ENCODE data around the gene ONECUT3.

ONECUT3 gene

DNA sequence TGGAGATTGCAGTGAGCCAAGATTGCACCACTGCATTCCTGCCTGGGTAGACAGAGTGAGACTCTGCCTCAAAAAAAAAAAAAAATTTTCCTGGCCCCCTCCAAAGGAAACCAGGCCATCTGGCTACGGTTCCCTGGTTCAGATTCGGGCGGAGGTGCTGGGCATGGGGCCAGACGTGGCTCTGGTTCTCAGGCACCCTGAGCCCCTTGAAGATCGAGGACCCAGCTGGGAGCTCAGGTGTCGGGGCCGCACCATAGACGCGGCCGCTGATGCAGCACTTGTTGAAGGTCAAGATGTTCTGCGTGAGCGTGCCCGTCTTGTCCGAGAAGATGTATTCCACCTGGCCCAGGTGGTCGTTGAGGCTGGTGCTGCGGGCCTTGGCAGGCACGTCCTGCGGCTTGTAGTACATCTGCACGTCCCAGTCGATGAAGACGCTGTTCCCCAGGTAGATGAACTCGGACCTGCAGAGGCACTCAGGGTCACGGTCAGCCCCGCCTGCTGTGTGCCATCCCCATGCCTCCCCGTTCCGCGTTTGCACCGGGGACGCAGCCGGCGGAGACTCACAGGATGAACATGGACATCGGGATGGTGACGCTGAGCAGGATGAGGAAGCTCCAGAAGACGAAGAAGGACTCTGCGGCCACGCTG is 46.5 kb downstream of the ONECUT3 start:
- DNase-seq = no peak

DNA sequence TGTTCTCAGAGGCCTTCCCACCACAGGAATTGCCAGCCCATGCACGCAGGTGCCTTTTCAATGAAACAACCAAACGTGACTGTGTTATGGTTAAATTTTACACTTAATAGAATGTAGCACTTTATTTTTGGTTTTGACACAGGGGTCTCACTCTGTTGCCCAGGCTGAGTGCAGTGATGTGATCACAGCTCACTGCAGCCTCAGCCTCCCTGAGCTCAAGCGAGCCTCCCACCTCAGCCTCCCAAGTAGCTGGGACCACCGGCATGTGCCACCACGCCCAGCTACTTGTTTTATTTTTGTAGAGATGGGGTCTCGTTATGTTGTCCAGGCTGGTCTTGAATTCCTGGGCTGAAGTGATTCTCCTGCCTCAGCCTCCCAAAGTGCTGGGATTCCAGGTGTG is 51.6 kb downstream of the ONECUT3 start:
- DNase-seq = no peak

DNA sequence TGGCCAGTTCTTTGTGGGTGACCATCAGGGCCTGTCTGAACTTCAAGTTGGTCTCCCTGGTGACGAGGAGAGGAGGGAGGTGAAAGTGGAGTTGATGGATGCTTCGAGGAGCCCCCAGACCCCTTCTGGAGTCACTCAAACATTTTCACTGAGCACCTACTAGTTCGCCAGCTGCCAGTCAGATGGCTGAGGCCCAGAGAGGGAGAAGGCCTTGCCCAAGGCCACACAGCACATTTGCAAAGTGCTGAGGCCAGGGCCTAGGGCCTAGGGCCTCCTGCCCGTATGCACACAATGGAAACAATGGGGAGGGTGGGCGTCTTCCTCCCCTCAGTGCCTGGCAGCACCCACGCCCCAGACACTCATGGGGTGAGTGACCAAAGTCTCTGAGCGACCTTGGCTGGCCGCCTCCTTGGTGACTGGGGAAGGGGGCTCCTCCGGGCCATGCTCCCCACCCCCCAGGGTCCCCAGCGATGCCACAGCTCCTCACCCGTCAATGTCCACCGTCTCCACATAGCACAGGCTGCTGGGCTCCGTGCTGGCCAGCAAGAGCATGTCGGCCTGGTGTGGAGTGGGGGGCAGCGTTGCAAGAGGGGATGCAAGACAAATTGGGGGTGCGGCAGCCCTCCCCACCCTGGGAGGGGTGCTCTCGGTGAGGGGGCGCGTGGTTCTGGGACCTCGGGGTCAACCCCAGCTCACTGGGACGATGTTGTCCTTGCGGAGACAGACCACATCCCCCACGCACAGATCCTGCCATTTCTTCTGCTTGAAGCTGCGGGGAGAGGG is 52.3 kb downstream of the ONECUT3 start:
- no peak for DNase-seq

DNA sequence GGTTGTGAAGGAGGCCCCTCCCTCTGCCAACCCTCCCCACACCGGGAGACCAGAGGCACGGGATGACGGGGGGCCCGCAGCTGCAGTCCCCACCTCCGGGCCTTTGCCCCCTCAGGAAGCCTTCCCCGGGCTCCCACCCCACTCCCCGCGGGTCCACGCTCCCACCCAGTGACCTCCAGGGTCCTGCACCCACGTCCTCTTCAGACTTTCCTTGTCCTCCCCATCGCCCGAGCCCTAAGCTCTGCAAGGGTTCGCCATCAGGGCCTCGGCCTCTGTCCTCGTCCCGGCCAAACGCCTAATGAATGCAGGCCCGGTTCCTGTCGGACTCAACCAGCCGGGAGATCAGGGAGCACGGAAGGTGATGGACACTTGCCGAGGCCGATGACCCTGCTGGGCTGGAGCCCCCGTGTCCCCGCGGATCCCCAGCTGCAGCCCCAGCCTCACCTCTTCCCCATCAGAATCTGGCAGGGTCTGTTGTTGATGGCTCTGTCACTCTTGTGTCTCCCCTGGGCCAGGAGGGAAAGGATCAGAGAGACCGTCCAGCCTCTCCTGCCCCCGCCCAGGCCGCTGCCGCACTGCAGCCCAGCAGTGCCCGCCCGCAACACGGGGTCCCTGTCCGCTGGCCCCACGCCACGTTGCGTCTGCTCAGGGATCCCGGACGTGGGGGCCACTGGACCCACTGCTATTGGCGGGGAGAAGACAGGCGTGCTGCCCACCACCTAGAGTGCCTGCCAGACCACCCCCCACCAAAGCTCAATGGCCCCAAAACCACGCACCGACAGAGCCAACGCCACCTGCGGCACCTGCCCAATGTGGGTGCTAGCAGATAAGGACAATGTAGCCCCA is 53.1 kb downstream of the ONECUT3 start:
- no peak for DNase-seq

DNA sequence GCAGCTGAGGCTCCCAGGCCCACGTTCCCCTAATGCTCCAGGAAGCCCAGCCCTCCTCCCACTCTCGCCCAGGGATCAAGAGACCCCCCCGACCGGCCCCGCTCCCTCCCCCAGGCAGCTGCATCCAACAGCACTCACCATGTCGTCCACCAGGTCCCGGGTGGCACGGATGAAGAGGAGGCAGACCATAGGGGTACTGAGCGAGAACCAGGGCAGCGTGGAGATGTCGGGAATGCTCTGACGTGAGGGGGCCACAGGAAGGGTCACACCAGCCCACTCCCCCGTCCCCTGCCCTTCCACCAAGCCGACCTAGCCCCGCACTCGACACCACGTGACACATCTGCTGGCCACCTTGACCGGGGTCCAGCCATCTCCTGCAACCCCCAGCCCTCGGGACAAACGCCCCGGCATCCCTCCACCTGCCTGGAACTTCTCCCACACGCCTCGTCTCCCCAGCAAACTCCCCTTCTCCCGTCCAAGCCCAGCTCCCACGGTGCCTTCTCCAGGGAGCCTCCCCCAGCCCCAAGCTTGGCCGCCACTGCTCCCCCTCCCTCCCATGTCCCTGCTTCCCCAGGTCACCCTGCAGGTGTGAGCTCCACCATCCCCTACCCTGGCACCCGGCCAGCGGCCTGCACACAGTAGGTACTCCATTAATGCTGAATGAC is 53.9 kb downstream of the ONECUT3 start:
- no peak for DNase-seq

DNA sequence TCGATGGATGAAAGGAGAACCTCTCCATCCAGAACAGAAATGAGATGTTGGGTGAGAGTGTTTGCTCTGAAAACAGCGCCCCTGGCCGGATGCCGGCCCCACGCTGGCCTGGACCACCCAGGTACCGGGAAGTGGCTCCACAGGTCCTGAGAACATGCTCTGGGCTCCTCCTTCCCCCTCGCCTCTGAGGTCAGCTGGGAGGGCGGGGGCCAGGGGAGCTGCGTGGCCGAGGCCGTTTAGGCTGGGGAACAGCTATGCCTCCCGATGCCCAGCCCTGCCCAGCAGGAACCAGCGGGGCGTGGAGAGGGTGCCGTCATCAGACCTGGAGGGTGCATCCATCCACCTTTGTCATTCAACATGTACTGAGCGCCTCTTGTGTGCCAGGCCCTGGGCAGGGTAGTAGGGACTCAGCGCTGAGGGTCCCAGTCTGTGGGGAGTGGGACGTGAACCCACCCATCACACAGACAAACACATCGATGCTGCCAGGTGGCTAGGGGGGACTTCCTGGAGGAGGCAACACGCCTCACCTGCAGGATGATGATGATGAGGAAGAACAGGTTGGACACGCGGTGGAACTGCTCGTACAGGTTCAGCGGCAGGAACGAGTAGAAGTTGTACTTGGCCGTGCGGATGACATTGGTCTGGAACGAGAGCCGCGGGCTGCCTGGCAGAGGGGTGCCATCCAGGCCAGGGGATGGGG is 54.5 kb downstream of the ONECUT3 start:
- DNase-seq = no peak

DNA sequence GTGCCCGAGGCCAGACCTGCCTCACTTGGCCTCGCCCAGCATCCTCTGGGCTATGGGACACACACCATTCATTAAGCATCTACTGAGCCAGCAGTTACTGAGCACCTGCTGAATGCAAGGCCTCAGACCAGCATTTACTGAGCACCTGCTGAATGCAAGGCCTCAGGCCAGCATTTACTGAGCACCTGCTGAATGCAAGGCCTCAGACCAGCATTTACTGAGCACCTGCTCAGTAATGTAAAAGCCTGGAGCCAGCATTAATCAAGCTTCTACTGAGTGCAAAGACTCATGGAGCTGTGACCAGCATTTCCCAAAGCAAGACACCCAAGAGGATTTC is 55.1 kb downstream of the ONECUT3 start:
- DNase-seq = no peak

DNA sequence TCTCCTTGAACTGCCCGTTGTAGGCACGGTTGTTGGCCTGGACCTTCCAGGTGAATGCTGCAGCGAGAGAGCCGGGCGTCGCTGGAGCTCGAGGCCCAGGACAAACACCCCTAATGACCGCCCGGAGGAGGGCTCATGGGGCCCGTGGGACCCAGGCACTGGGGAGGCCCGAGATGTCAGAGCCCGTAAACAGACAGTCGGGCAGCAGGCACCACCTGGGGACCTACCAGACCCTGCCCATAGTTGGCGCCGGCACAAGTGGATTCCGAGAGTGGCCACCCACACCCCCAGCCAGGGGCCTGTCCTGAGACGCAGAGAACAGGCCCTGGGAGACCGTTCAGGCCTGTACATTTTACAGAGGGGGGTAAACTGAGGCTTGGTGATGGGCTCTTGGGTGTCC is 56.4 kb downstream of the ONECUT3 start:
- DNase-seq = no peak

DNA sequence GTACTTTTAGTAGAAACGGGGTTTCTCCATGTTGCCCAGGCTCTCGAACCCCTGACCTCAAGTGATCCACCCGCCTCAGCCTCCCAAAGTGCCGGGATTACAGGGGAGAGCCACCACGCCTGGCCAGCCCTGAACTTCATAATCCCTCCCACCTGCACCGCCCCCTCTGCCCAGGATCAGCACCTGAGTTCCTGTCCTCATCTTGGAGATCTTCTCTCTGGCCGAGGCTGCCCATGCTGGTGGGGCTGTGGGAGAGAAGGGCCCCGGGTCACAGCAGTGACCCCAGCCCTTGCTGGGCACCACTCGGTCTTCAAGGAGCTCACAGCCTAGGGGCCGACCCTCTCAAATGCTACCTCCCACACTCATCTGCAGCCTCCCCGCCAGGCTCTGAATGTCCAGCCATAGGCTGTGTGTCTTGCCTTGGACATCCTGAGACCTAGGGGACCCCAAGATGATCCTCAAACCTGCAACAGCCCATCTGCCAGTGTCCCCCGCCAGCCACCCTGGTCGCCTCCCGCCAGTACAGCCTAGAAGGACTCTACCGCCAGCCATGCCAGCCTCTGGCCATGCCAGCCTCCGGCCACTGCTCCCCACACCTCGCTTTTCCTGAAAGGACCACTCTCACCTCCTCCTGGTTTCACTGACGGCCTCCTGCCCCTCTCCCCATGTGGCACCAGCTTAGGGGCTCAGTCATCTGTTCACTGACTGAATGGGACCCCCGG is 57.3 kb downstream of the ONECUT3 start:
- no peak for DNase-seq

DNA sequence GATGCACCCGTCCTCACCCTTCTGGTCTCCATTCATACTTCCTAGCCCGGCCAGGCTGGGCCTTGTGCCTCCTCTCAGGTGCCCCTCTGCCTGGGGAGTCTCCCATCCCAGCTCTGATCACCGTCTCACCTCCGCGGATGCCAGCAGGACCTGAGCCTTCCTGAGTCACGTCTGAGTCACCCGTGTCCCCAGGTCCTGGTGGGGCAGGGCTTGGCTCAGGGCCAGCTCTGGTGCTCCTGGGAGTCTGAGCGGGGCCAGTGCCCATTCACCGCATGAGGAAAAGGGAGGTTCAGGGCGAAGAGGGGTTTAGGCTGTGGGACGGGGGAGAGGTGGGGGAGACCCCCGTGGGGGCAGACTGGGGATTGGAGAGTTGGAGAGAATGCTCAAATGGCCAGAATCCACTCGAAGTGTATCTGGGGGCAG is 58.2 kb downstream of the ONECUT3 start:
- peak; percentile 72 for DNase-seq

DNA sequence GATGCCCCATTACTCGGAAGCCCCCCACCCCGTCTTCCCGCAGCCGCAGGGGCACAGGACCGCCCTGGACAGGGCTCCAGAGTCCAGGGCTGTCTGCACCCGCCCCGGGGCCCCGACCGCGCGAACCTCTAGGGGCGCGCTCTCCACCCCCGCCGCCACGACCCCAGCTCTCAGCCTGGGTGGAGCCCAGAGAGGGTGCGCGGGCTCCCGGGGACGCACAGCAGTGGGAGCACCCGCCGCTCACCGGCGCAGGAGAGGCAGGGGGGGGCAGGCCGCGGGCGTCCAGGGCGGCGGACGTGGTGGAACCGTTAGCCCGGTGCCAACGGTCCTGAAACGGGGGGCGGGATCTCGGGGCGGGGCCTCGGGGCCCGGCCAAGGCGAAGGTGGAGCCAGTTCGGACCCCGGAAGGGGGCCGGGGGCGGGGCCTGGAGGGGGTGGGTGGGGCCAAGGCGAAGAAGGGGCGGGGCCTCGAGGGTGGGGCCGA is 58.7 kb downstream of the ONECUT3 start, which contains the start of gene ATP8B3:
TSS of gene ATP8B3 (minus strand) at position 335 of the 484 bp plus-strand sequence. CDS start 540 bp downstream, outside the sequence.
- no peak for DNase-seq

DNA sequence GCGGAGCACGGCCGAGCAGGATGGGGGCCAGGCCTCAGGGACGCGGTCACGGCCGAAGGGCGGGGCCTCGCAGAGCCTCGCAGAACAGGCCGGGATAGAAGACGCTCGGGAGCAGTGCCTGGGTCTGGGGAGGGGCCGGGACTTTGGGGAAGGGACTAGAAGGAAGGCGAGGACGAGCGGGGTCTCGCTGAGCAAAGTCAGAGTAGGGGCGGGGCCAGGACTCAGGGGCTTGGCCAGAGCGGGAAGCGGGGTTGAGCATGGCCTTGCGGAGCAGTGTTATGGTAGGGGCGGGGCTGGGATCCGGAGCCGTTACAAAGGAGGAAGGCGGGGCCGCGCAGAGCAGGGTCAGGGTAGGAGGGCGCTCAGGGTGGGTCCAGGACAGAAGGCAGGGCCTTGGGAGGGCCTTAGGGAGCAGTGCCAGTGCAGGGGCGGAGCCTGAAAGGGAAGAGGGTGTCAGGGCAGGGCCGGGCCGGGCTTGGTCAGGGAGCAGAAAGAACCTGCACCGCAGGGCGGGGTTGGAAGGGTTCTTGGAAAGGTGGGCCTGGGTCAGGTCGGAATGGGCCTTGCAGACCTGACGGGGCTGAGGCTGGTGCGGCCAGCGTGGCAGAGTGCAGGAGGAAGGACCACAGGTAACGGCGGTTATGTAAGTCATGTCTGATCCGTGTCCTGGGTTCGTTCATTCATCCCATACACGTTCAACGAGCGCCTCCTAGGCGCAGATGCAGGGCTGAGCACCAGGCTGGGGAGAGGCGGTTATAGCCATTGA is 59.3 kb downstream of the ONECUT3 start:
- peak; percentile 92 for DNase-seq

DNA sequence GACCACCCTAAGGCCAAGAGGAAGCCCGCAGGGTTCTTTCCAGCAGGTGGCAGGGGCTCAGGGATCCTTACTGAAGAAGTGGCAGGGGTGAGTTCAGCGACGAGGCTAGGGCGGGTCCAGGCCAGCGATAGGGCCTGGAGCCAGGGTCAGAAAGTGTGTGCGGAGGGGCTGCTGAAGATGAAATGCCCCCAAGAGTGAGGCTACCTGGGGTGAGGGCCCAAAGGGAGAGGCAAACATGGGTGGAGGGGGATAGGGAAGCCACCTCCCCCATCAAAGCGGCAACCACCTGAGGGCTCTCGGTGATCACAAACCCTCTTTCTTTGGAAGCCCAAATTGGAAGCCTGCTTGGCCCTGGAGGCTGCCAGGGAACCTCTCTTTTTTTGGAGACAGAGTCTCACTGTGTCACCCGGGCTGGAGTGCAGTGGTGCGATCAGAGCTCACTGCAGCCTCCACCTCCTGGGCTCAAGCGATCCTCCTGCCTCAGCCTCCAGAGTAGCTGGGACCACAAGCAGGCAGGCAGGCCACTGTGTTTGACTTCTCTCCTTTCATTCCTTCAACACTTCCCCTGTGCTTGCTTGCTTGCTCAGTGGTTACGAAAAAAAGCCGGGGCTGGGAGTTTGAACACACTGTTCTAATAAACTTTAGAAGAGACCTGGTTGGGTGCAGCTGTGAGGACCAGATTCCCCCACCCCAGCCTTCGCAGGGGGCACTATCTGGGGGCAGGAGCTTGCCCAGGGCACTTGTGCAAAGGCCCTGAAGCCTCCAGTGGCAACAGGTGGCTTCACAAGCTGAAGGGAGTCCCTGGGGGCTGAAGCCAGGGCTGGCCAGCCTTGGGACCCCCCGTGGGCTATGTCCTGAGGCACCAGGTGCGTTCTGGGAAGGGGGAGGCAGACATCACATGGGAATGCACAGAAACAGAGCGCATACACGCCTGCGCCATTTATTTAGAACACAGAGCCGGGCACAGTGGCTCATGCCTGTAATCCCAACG is 60.2 kb downstream of the ONECUT3 start:
- DNase-seq = no peak

DNA sequence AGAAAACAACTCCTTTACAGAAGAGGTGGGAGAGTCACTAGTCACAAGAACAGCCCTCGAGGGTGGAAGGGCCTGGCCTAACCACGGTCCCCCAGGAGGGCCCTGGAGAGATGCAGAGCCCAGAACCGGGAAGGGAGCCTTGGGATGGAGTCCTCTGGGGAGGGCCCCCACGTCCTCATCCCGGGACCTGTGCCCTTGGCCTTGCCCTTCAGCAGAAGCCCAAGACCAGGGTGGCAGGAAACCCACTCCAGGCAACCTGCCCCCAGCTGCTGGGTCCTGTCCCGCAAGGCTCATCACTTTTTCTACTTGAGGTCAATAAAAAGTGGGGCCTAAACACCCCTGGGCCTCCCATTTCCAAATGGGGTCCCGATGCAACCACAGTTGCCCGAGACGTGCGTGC is 61.1 kb downstream of the ONECUT3 start:
- no peak for DNase-seq

DNA sequence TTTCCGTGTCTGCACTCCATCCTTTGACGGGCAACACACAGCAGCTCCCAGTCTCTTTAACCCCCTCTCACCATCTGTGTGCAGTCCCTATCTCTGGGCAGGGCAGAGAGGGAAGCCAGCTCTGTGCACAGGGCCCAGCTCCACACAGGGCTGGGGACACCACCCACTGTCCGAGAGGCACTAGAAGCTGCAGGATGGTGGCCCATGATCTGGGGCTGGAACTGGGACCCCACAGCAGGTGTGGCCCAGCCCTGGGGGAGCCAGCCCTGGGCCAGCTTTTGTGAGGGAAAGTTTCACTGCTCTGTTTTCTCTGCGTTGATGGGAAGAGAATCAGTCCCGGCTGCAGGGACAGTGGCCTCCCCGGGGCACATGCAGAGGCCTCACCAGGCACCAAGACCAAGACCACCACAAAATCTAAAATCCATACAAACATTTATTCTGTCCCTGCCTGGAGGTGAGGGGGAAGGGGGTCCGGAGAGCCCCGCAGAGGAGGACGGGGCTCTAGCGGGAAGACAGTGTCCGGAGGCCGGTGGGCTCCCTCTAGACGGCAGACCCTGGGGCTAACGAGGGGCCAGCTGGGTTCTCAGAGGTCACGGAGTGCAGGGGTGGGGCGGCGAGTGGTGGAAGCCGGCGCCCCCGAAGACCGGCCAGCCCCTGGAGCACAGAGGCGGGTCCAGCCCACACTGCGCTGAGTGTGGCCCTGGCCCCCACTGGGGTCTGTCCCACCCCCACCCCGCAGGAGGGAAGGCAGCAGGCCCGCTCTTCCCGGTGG is 61.7 kb downstream of the ONECUT3 start:
- DNase-seq = no peak

DNA sequence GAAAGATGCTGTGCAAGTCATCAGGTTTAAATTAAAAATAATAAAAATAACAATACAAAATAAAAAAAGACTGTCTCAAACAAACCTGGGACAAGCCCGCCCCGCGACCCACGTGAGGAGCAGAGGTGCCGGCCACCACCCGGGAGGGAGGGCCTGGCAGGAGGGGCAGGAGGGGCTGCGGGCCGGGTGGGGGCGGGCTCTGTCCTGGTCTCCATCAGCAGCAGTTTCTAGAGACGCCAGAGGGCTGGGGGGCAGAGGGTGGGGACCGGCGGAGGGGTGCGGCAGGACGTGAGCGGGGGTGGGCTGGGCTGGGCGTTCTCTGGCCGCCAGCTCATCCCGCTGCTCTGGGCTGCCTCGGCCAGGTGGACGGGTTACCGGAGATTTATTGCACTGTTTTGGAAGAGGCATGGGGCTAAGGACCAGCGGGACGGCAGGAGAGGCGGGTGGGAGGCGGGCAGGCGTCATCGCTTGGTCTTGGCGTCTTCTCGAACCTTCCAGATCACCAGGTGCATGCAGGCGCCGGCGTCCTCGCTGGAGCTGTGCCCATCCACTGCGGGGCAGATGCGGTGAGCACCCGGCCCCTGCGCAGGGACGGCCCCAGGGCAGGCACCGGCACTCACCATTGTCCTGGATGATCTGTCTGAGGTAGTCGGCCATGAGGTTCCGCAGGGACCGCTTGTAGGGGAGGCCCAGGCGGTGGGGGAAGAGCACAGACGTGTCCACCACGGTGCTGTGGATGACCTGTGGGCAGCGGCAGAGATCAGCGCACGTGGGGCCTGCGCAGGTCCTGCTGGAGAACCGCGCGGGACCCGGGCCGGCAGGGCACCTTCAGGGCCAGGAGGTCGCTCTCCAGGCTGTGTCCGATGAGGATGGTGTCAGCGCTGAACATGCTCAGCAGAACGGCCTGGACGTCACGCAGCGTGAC is 62.6 kb downstream of the ONECUT3 start:
- DNase-seq = no peak

DNA sequence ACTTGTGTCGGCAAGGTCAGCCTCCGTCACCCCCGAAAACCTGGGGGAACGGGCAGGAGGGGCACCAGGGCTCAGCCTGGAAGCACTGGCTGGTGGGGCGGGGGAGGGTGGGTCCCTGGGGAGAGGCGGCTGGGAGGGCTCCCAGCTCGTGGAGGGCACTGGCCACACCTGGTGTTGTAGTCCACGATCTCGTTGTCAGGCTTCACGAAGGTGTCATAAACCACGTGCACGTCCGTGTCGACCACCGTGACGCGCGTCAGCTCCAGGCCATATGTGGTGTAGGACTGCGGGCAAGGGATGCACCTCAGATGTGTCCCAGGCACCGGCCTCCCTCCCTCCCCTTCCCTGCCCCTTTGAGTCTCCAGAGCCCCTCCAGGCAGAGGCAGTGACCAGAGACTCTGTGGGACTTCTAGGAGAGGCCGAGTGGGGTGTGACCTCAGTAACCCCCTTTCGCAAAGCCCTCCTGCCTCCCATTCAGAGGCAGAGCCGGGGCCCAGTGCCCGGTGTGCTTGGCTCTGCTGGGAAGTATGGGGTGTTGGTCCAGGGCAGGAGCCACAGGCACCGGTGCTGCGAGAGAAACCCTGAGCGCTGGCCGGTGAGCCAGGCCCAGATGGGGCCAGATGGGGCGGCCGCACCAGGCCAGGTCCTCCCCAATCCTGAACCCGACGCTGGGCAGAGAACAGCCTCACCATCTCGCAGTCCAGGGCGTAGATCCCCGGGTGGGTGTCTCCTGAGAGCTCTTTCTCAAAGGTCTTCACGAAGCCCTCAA is 63.4 kb downstream of the ONECUT3 start:
- no peak for DNase-seq

All from activated CD4-positive, alpha-beta T cell treated with anti-CD3 and anti-CD28 coated beads for 48 hours (primary cell).